HL-60 (cell line): ENCODE data around the gene MAP4K4.

Experiments
- CTCF ChIP-seq: IDR thresholded peaks from one replicate; pipeline ENCODE4 v1.5.1; 2011; ENCODE audit warnings: low read length, control low read depth, inconsistent platforms; ENCODE audit not compliant: insufficient read depth
- POLR2AphosphoS5 ChIP-seq: IDR thresholded peaks from 2 replicates; pipeline ENCODE4 v1.6.1; 2012; ENCODE audit warnings: low read depth
- REST ChIP-seq: IDR thresholded peaks from 2 replicates; pipeline ENCODE4 v1.6.1; 2012; ENCODE audit warnings: low read depth; ENCODE audit not compliant: insufficient replicate concordance

- TF ChIP-seq CTCF (no peak), REST (no peak), POLR2AphosphoS5 (no peak)
Observed at GRCh38 chr2:101787097-101787496, 89.6 kb downstream of the MAP4K4 start.
